Neural progenitor cell (in vitro differentiated cells): Measurements from ENCODE around the gene HSPG2. TPM values are rescaled to one million over a fixed set of nuclear protein-coding genes. Genes with fewer than 3 reads are reported as not detected.
A peak's percentile ranks its signal among the peaks of the same experiment; 100 is the strongest.

Experiments
- DNase-seq: peaks from one replicate; pipeline ENCODE4 v3.0.0-alpha.2; 2016; ENCODE audit warnings: low spot score
- H2AFZ ChIP-seq: fragments of 200-600 bp; sonication (generic); replicated peaks from 2 replicates; pipeline ENCODE4 v1.6.1; 2016; ENCODE audit warnings: antibody characterized with exemption
- H3F3A ChIP-seq: fragments of 200-600 bp; sonication (generic); 2 replicates; pipeline ENCODE4 v1.6.1; 2016; ENCODE audit warnings: antibody characterized with exemption, low read depth
- H3K27ac ChIP-seq: fragments of 200-600 bp; sonication (generic); 2 replicates; pipeline ENCODE4 v1.5.1; 2016; ENCODE audit warnings: mild to moderate bottlenecking
- H3K27me3 ChIP-seq: fragments of 200-600 bp; sonication (generic); 2 replicates; pipeline ENCODE4 v1.6.1; 2016; ENCODE audit warnings: mild to moderate bottlenecking, moderate library complexity
- H3K36me3 ChIP-seq: fragments of 200-600 bp; sonication (generic); 2 replicates; pipeline ENCODE4 v1.5.1; 2016
- H3K4me1 ChIP-seq: fragments of 200-600 bp; sonication (generic); 2 replicates; pipeline ENCODE4 v1.6.1; 2016; ENCODE audit warnings: mixed run types
- H3K4me2 ChIP-seq: fragments of 200-600 bp; sonication (generic); 2 replicates; pipeline ENCODE4 v1.6.1; 2016
- H3K4me3 ChIP-seq: fragments of 200-600 bp; sonication (generic); 2 replicates; pipeline ENCODE4 v1.5.1; 2016
- H3K79me2 ChIP-seq: fragments of 200-600 bp; sonication (generic); 2 replicates; pipeline ENCODE4 v1.6.1; 2016; ENCODE audit warnings: low read depth
- H3K9ac ChIP-seq: fragments of 200-600 bp; sonication (generic); 2 replicates; pipeline ENCODE4 v1.6.1; 2016
- H3K9me3 ChIP-seq: fragments of 200-600 bp; sonication (generic); 2 replicates; pipeline ENCODE4 v1.5.1; 2016; ENCODE audit warnings: low read depth
- H4K20me1 ChIP-seq: fragments of 200-600 bp; sonication (generic); 2 replicates; pipeline ENCODE4 v1.6.1; 2016; ENCODE audit warnings: low read depth
- H3K27ac Mint-ChIP-seq: 3 replicates; pipeline ENCODE4 v1.8.0; 2021; ENCODE audit warnings: mixed read lengths
- H3K27me3 Mint-ChIP-seq: 2 replicates; pipeline ENCODE4 v1.8.0; 2022; ENCODE audit warnings: low read depth, mild to moderate bottlenecking, inconsistent platforms, moderate library complexity, mixed read lengths; ENCODE audit not compliant: insufficient read depth
- H3K36me3 Mint-ChIP-seq: 3 replicates; pipeline ENCODE4 v1.8.0; 2021; ENCODE audit warnings: mixed read lengths
- H3K4me1 Mint-ChIP-seq: 3 replicates; pipeline ENCODE4 v1.8.0; 2021; ENCODE audit warnings: mixed read lengths
- H3K4me3 Mint-ChIP-seq: 3 replicates; pipeline ENCODE4 v1.8.0; 2021; ENCODE audit warnings: mild to moderate bottlenecking, moderate library complexity, mixed read lengths
- H3K9me3 Mint-ChIP-seq: 3 replicates; pipeline ENCODE4 v1.8.0; 2020; ENCODE audit warnings: mixed read lengths
- EZH2 ChIP-seq: fragments of 200-600 bp; sonication (generic); IDR thresholded peaks from 2 replicates; pipeline ENCODE4 v1.6.1; 2017; ENCODE audit warnings: antibody characterized with exemption, mild to moderate bottlenecking, moderate library complexity
- EZH2phosphoT487 ChIP-seq: fragments of 200-600 bp; sonication (generic); IDR thresholded peaks from 2 replicates; pipeline ENCODE4 v1.6.1; 2017; ENCODE audit warnings: antibody characterized with exemption
- total RNA-seq: library from RNA; depleted of rRNA; stranded (reverse); fragments of >200 nt; gene quantifications from 2 replicates; pipeline ENCODE4 v1.2.3, GENCODE V29; 2015; ENCODE audit warnings: low replicate concordance
- TF ChIP-seq, protein P1 (sequence below): fragments of 200-600 bp; sonication (generic); IDR thresholded peaks from 2 replicates; pipeline ENCODE4 v1.5.1; 2017; ENCODE audit warnings: antibody characterized with exemption, mild to moderate bottlenecking

The HSPG2 gene
- total RNA-seq, 1 donor from 2014 or later: 6.9 TPM

DNA sequence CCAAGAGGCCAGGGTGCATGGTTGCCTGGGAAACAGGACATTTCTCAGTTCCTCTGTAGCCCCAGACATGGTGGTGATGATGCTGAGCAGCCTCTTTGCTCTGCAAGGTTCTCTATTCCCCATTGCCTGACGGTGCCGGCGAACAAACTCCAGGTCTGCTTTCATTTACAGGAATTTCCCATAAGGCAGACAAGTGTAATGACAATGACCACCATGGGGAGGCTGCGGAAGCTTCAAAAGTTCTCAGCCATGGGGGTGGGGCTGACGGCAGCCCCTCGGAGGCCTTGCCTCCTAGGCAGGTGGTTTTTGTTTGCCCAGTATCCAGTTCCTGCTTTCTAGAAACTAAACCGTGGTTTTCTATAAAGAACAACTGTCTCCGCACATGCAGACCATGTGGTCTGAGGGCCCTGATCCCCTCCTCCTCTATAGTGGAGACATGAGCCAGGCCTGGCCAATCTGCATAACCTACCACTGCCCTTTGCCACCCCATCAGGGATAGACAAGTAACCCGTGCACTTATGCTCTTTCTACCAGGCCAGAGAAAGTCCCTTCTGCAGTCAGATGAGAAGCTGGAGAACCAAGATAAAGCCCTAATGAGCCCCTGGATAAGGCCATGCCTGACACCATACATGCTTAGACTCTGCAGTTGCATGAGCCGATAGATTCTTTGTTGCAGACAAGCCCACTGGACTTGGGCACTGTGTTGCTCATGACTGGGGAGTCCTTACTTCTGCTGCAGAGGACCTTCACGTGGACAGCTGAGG lies 71.0 kb downstream of the HSPG2 start:
- Histone ChIP-seq H3K27ac (no peak overlapping the region), H3K4me2 (peak overlapping the region; percentile 13), H4K20me1 (peaks cover 6% of the 10 kb centered on the region), H3F3A (no peaks in the 10 kb centered on the region), H3K27me3 (no peaks in the 10 kb centered on the region), H3K9ac (no peak overlapping the region), H3K4me3 (no peak overlapping the region), H3K36me3 (no peaks in the 10 kb centered on the region), H3K79me2 (no peaks in the 10 kb centered on the region), H3K4me1 (peaks cover 10% of the 10 kb centered on the region), H2AFZ (no peak overlapping the region), H3K9me3 (no peaks in the 10 kb centered on the region)
- Mint-ChIP-seq H3K4me3 (no peak overlapping the region), H3K27ac (no peak overlapping the region), H3K36me3 (peaks cover 12% of the 10 kb centered on the region), H3K4me1 (peaks cover 18% of the 10 kb centered on the region), H3K9me3 (no peaks in the 10 kb centered on the region), H3K27me3 (peaks cover 2% of the 10 kb centered on the region)
- DNase-seq: peak; percentile 28
- no peak for TF ChIP-seq EZH2
- TF ChIP-seq EZH2phosphoT487: no peak
- TF ChIP-seq, protein P1, sequence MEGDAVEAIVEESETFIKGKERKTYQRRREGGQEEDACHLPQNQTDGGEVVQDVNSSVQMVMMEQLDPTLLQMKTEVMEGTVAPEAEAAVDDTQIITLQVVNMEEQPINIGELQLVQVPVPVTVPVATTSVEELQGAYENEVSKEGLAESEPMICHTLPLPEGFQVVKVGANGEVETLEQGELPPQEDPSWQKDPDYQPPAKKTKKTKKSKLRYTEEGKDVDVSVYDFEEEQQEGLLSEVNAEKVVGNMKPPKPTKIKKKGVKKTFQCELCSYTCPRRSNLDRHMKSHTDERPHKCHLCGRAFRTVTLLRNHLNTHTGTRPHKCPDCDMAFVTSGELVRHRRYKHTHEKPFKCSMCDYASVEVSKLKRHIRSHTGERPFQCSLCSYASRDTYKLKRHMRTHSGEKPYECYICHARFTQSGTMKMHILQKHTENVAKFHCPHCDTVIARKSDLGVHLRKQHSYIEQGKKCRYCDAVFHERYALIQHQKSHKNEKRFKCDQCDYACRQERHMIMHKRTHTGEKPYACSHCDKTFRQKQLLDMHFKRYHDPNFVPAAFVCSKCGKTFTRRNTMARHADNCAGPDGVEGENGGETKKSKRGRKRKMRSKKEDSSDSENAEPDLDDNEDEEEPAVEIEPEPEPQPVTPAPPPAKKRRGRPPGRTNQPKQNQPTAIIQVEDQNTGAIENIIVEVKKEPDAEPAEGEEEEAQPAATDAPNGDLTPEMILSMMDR: peak; percentile 4

- peaks cover 10% of the 10 kb centered on the region for H3K4me1 ChIP-seq
- H3K4me3 ChIP-seq: no peak overlapping the region
- no peak overlapping the region for H3K9ac ChIP-seq
- H2AFZ ChIP-seq: no peak overlapping the region
- no peak overlapping the region for H3K27ac Mint-ChIP-seq
- H3K27me3 ChIP-seq: no peaks in the 10 kb centered on the region
- H3K36me3 Mint-ChIP-seq: peaks cover 17% of the 10 kb centered on the region
- no peaks in the 10 kb centered on the region for H3K36me3 ChIP-seq
- DNase-seq: no peak
- no peaks in the 10 kb centered on the region for H3F3A ChIP-seq
- no peak overlapping the region for H3K4me2 ChIP-seq
- no peak overlapping the region for H3K27ac ChIP-seq
- peaks cover 2% of the 10 kb centered on the region for H3K27me3 Mint-ChIP-seq
- peaks cover 6% of the 10 kb centered on the region for H4K20me1 ChIP-seq
- H3K9me3 Mint-ChIP-seq: no peaks in the 10 kb centered on the region
- peaks cover 18% of the 10 kb centered on the region for H3K4me1 Mint-ChIP-seq
- no peaks in the 10 kb centered on the region for H3K79me2 ChIP-seq
- no peak overlapping the region for H3K4me3 Mint-ChIP-seq
- H3K9me3 ChIP-seq: no peaks in the 10 kb centered on the region
- TF ChIP-seq, protein P1: no peak
- TF ChIP-seq EZH2 (no peak), EZH2phosphoT487 (no peak)
These were observed 71.5 kb downstream of the HSPG2 start for GRCh38 chr1:21865609-21865942.

- H3F3A ChIP-seq: no peaks in the 10 kb centered on the region
- TF ChIP-seq, protein P1: no peak
- TF ChIP-seq EZH2: no peak
- no peaks in the 10 kb centered on the region for H3K36me3 ChIP-seq
- H3K4me1 Mint-ChIP-seq: peaks cover 18% of the 10 kb centered on the region
- H3K27ac ChIP-seq: no peak overlapping the region
- H3K9me3 Mint-ChIP-seq: no peaks in the 10 kb centered on the region
- H3K27ac Mint-ChIP-seq: no peak overlapping the region
- H3K4me3 Mint-ChIP-seq: no peak overlapping the region
- H3K79me2 ChIP-seq: no peaks in the 10 kb centered on the region
- no peak for DNase-seq
- peaks cover 19% of the 10 kb centered on the region for H3K36me3 Mint-ChIP-seq
- no peaks in the 10 kb centered on the region for H3K27me3 ChIP-seq
- no peak overlapping the region for H3K4me3 ChIP-seq
- no peak overlapping the region for H3K4me2 ChIP-seq
- H3K27me3 Mint-ChIP-seq: peaks cover 2% of the 10 kb centered on the region
- no peak overlapping the region for H2AFZ ChIP-seq
- H3K9me3 ChIP-seq: no peaks in the 10 kb centered on the region
- H3K4me1 ChIP-seq: peaks cover 10% of the 10 kb centered on the region
- no peak overlapping the region for H3K9ac ChIP-seq
- peaks cover 6% of the 10 kb centered on the region for H4K20me1 ChIP-seq
These were observed 72.4 kb downstream of the HSPG2 start for GRCh38 chr1:21864730-21865129.
